Endothelial cell of umbilical vein (primary cell): ENCODE measurements around the gene SGSM1. TPM values are rescaled to one million over a fixed set of nuclear protein-coding genes. Genes with fewer than 3 reads are reported as not detected.

Experiments
- BruUV-seq: library from RNA; stranded (reverse); fragments of 400-500 nt; replicated peaks from 2 replicates; lab custom pipeline; 2021; lab: Mats Ljungman, UMichigan
- CTCF ChIA-PET: fragments of 300-600, 350-600 bp; sonication (Branson Sonifier 250); formaldehyde crosslinking; loops from one replicate; lab custom pipeline; 2021; ENCODE audit warnings: antibody characterized with exemption, inconsistent platforms; lab: Charles Lee
- POLR2A ChIA-PET: fragments of 300-600, 350-600 bp; sonication (Branson Sonifier 250); formaldehyde crosslinking; loops from one replicate; lab custom pipeline; 2021; ENCODE audit warnings: antibody characterized with exemption, inconsistent platforms; lab: Charles Lee
- DNase-seq: peaks from one replicate; pipeline ENCODE4 v3.0.0-alpha.2; 2011; ENCODE audit warnings: low read depth, low spot score
- FAIRE-seq: peaks from 2 replicates; lab custom pipeline; 2011; peaks lifted over from hg19 to GRCh38; lab: Jason Lieb, UNC
- H2AFZ ChIP-seq: 2 replicates; pipeline ENCODE4 v1.6.0; 2012; ENCODE audit warnings: low read depth, low read length, control low read depth, inconsistent platforms
- H3K27ac ChIP-seq: 2 replicates; pipeline ENCODE4 v1.5.1; 2011; ENCODE audit warnings: low read depth, mild to moderate bottlenecking, control low read depth, low read length, moderate library complexity; ENCODE audit not compliant: insufficient read depth
- H3K27me3 ChIP-seq, 2 experiments: 2 replicates each; pipeline versions ENCODE4 v1.6.0 to v1.6.1; 2011; ENCODE audit warnings: low read length in 2 of 2, mixed read lengths in 1 of 2; ENCODE audit not compliant: control insufficient read depth in 2 of 2, insufficient read depth in 2 of 2
- H3K36me3 ChIP-seq, 2 experiments: 2 replicates in 1 of 2; 3 replicates in 1 of 2; pipeline ENCODE4 v1.5.1; 2011; ENCODE audit warnings: low read length in 2 of 2, mild to moderate bottlenecking in 1 of 2, moderate library complexity in 1 of 2; ENCODE audit not compliant: control insufficient read depth in 2 of 2, insufficient read depth in 2 of 2; ENCODE audit errors: extremely low read depth in 1 of 2
- H3K4me1 ChIP-seq: 3 replicates; pipeline ENCODE4 v1.5.1; 2011; ENCODE audit warnings: mild to moderate bottlenecking, low read length; ENCODE audit not compliant: control insufficient read depth, insufficient read depth; ENCODE audit errors: extremely low read depth
- H3K4me2 ChIP-seq: 2 replicates; pipeline ENCODE4 v1.6.1; 2011; ENCODE audit warnings: low read length, control low read depth, mixed read lengths; ENCODE audit not compliant: insufficient read depth
- H3K4me3 ChIP-seq, 3 experiments: fragments of 200-600 bp in 1 of 3; sonication (generic), shearing (Covaris generic) in 1 of 3; replicated peaks in 1 of 3; 2 replicates each; pipeline ENCODE4 v1.5.1; 2011 to 2016; ENCODE audit warnings: control low read depth in 3 of 3, low read length in 3 of 3, mild to moderate bottlenecking in 2 of 3, inconsistent platforms in 1 of 3, low read depth in 1 of 3, moderate library complexity in 1 of 3; ENCODE audit not compliant: insufficient read depth in 1 of 3
- H3K79me2 ChIP-seq: 2 replicates; pipeline ENCODE4 v1.6.0; 2012; ENCODE audit warnings: low read length, inconsistent platforms; ENCODE audit not compliant: control insufficient read depth, insufficient read depth
- H3K9ac ChIP-seq: replicated peaks from 2 replicates; pipeline ENCODE3; 2011; ENCODE audit warnings: low read length, control low read depth; ENCODE audit not compliant: insufficient read depth; ENCODE audit errors: extremely low read depth
- H3K9me1 ChIP-seq: replicated peaks from 3 replicates; pipeline ENCODE4 v1.6.0; 2011; ENCODE audit warnings: mild to moderate bottlenecking, low read length; ENCODE audit not compliant: control insufficient read depth, insufficient read depth; ENCODE audit errors: extremely low read depth
- H3K9me3 ChIP-seq: replicated peaks from 2 replicates; pipeline ENCODE4 v1.5.1; 2012; ENCODE audit warnings: low read length, inconsistent platforms; ENCODE audit not compliant: control insufficient read depth, insufficient read depth
- H4K20me1 ChIP-seq: replicated peaks from 2 replicates; pipeline ENCODE3; 2011; ENCODE audit warnings: mild to moderate bottlenecking, low read length; ENCODE audit not compliant: control insufficient read depth, insufficient read depth; ENCODE audit errors: extremely low read depth
- POLR2AphosphoS5 ChIP-seq: IDR thresholded peaks from 2 replicates; pipeline ENCODE4 v1.6.1; 2012; ENCODE audit warnings: low read depth, mild to moderate bottlenecking, control low read depth, low read length, moderate library complexity; ENCODE audit not compliant: insufficient read depth
- dilution Hi-C: fragments of 300-500 bp; cut with MboI; formaldehyde crosslinking; loops from one replicate; pipeline ENCODE4 v1.15.0; 2019; ENCODE audit warnings: low sequenced_read_pairs; ENCODE audit not compliant: extremely low pct_ligation_motif_present
- intact Hi-C: fragments of 100-400 bp; cut with micrococcal nuclease; formaldehyde crosslinking; loops from one replicate; pipeline ENCODE4 v1.10.0; 2022
- polyA plus RNA-seq, 4 experiments: library from polyadenylated mRNA; depleted of rRNA in 3 of 4; stranded (reverse) in 3 of 4; unstranded in 1 of 4; fragments of >200 nt; gene quantifications; 2 replicates each; pipeline versions ENCODE4 v1.2.1 to v1.2.3, GENCODE V29; 2011 to 2012; ENCODE audit warnings: missing spikeins in 1 of 4
- total RNA-seq: library from RNA; stranded (reverse); gene quantifications from 2 replicates; pipeline ENCODE4 v1.2.3, GENCODE V29; 2021
- TF ChIP-seq, protein P1 (sequence below), 2 donors: IDR thresholded peaks; 1 replicate in 1 of 2; 2 replicates in 1 of 2; pipeline ENCODE4 v1.5.1; 2011; ENCODE audit warnings: low read length in 2 of 2, mild to moderate bottlenecking in 2 of 2, moderate library complexity in 2 of 2, control low read depth in 1 of 2, inconsistent platforms in 1 of 2, low read depth in 1 of 2; ENCODE audit not compliant: insufficient read depth in 1 of 2; ENCODE audit errors: extremely low read depth in 1 of 2

Gene SGSM1
- total and polyA plus RNA-seq, 2 donors (not counting 3 experiments of a cell fraction or from before 2014, with no cell fraction given) = 0.10 to 1.1 TPM

DNA sequence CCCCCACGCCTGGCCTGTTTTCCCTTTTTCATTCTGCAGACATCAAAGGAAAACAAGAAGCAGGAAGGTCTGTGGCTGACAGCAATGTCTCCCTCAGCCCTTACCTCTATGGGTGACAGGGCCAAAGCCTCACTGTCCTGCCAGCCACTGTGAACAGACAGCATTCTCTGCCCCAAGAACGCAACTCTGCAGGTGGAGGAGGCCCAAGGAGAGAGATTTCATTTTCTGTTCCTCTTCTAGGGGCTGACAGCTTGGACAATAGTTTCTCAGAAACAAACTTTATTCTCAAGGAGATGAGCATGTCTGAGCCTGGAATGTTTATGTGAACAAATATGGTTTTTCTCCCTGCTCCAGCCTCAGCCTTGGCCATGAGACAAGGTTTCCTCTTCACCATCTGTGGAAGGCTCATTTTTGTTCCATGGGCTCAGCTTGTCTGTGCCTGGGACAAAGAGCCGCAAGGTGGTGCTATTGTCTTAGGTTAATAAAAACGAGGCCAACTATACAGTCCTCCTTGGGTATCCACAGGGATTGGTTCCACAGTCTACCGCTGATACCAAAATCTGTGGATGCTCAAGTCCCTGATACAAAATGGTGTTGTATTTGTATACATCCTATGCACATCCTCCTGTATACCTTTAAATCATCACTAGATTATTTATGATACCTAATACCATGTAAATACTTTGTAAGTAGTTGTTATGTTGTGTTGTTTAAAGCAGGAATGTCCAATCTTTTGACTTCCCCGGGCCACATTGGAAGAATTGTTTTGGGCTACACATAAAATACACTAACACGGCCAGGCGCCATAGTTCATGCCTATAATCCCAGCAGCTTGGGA lies 37.3 kb upstream of the SGSM1 start:
- H3K9ac ChIP-seq = no peak overlapping the region
- DNase-seq = peak; percentile 49
- no peaks in the 10 kb centered on the region for H4K20me1 ChIP-seq
- H3K27me3 ChIP-seq = peaks cover 0 to 3% of the 10 kb centered on the region in 2 experiments
- no peak overlapping the region for H3K27ac ChIP-seq
- H3K9me1 ChIP-seq = no peaks in the 10 kb centered on the region
- POLR2A ChIA-PET = no interaction called here
- H3K4me3 ChIP-seq = no peak overlapping the region
- BruUV-seq = no TSS peak
- no peaks in the 10 kb centered on the region for H3K4me1 ChIP-seq
- H2AFZ ChIP-seq = no peak overlapping the region
- no peaks in the 10 kb centered on the region for H3K79me2 ChIP-seq
- TF ChIP-seq, protein P1, sequence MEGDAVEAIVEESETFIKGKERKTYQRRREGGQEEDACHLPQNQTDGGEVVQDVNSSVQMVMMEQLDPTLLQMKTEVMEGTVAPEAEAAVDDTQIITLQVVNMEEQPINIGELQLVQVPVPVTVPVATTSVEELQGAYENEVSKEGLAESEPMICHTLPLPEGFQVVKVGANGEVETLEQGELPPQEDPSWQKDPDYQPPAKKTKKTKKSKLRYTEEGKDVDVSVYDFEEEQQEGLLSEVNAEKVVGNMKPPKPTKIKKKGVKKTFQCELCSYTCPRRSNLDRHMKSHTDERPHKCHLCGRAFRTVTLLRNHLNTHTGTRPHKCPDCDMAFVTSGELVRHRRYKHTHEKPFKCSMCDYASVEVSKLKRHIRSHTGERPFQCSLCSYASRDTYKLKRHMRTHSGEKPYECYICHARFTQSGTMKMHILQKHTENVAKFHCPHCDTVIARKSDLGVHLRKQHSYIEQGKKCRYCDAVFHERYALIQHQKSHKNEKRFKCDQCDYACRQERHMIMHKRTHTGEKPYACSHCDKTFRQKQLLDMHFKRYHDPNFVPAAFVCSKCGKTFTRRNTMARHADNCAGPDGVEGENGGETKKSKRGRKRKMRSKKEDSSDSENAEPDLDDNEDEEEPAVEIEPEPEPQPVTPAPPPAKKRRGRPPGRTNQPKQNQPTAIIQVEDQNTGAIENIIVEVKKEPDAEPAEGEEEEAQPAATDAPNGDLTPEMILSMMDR (IDR thresholded peaks at IDR 0.05; ENCODE audit: extremely low read depth in 1 of 2, insufficient read depth in 1 of 2, low read depth in 1 of 2, low read length in 2 of 2) = peak; percentile 60 to 67
- no peak for TF ChIP-seq POLR2AphosphoS5
- FAIRE-seq = peak; percentile 95
- intact Hi-C loops (loop anchor here (1.0 to 5.0 kb wide), 4 partner anchors 34 to 279 kb away; no protein-coding TSS in a partner anchor), dilution Hi-C loops (no loop called here)
- no peaks in the 10 kb centered on the region for H3K36me3 ChIP-seq
- H3K9me3 ChIP-seq = no peaks in the 10 kb centered on the region
- H3K4me2 ChIP-seq = no peak overlapping the region
- CTCF ChIA-PET = interaction anchor here (0.5 to 6.1 kb wide), 18 partner anchors 9 to 1873 kb away, joined by 3 to 87 read pairs (median 4); partner anchors contain the start of gene SGSM1
